H1 (cell line): ENCODE data around the gene SLC41A1. TPM values are rescaled to one million over a fixed set of nuclear protein-coding genes. Genes with fewer than 3 reads are reported as not detected.

ENCODE experiments used
- GTF2F1 ChIP-seq: IDR thresholded peaks from 2 replicates; pipeline ENCODE4 v1.6.1; 2012; ENCODE audit warnings: low read depth, low read length, improper control_type of control experiment, borderline replicate concordance
- JUN ChIP-seq: IDR thresholded peaks from 2 replicates; pipeline ENCODE4 v1.6.1; 2011; ENCODE audit warnings: low read depth, mild to moderate bottlenecking, improper control_type of control experiment, low read length
- POLR2A ChIP-seq, 2 experiments: IDR thresholded peaks; 1 replicate in 1 of 2; 2 replicates in 1 of 2; pipeline ENCODE4 v1.6.1; 2011; ENCODE audit warnings: low read depth in 2 of 2, low read length in 2 of 2, mild to moderate bottlenecking in 2 of 2; ENCODE audit errors: control extremely low read depth in 1 of 2
- SIN3A ChIP-seq, 2 experiments: IDR thresholded peaks in 1 of 2; conservative IDR thresholded peaks in 1 of 2; 2 replicates each; pipeline ENCODE4 v1.6.1; 2011 to 2012; ENCODE audit warnings: low read length in 2 of 2, improper control_type of control experiment in 1 of 2, low read depth in 1 of 2, mild to moderate bottlenecking in 1 of 2
- SP2 ChIP-seq: IDR thresholded peaks from 2 replicates; pipeline ENCODE4 v1.6.1; 2012; ENCODE audit warnings: mild to moderate bottlenecking, low read length, inconsistent platforms
- SP4 ChIP-seq: IDR thresholded peaks from 2 replicates; pipeline ENCODE4 v1.6.1; 2012; ENCODE audit warnings: low read length, inconsistent platforms
- TAF7 ChIP-seq: optimal IDR thresholded peaks from 2 replicates; pipeline ENCODE3; 2011; ENCODE audit warnings: low read depth, mild to moderate bottlenecking, inconsistent platforms, low read length, moderate library complexity, borderline replicate concordance
- TCF12 ChIP-seq: IDR thresholded peaks from 2 replicates; pipeline ENCODE4 v1.6.1; 2011; ENCODE audit warnings: low read depth, mild to moderate bottlenecking, low read length
- YY1 ChIP-seq: IDR thresholded peaks from 2 replicates; pipeline ENCODE4 v1.6.1; 2011; ENCODE audit warnings: low read depth, mild to moderate bottlenecking, low read length
- polyA plus RNA-seq, 7 experiments: library from polyadenylated mRNA; depleted of rRNA in 3 of 7; stranded (reverse) in 5 of 7; unstranded in 2 of 7; fragments of >200 nt in 5 of 7; fragments of 200-250 nt in 2 of 7; gene quantifications; 1 replicate in 5 of 7; 2 replicates in 1 of 7; 4 replicates in 1 of 7; pipeline versions ENCODE4 v1.2.1 to v1.2.3, GENCODE V29; 2011 to 2013; ENCODE audit warnings: missing spikeins in 2 of 7, mixed read lengths in 2 of 7
- total RNA-seq: library from RNA; stranded (reverse); fragmentation: NEBNext Ultra II Directional; extraction: Animal tissue kit (Norgen Biotek cat#: 25700); gene quantifications from 2 replicates; pipeline ENCODE4 v1.2.1, GENCODE V29; 2021
- TF ChIP-seq, protein P1 (sequence below): IDR thresholded peaks from 2 replicates; pipeline ENCODE4 v1.6.1; 2011; ENCODE audit warnings: low read depth, mild to moderate bottlenecking, low read length; ENCODE audit not compliant: insufficient read depth

Gene SLC41A1
- total and polyA plus RNA-seq, 2 of the 8 experiments (the other 6 are each of a cell fraction or from before 2014, with no cell fraction given): 41.2 to 42.3 TPM

DNA sequence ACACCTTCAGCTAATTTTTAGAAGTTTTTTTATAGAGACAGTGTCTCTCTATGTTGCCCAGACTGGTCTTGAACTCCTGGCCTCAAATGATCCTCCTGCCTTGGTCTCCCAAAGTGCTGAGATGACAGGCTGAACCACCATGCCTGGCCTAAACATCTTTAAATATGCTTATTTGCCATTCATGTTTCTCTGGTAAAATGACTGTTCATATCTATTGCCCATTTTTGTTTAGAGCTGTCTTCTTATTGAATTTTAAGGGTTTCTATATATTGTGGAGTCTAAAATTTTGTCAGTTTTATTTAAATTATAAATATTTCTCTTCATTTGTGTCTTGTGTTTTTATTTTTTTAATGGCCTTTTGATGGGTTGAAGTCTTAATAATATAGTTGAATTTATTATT lies 40.0 kb upstream of the SLC41A1 start (continued):
- TF ChIP-seq GTF2F1 (no peak), POLR2A (IDR thresholded peaks at IDR 0.05; ENCODE audit: control extremely low read depth in 1 of 2, low read depth in 2 of 2, low read length in 2 of 2) (no peak), TAF7 (no peak), SP2 (no peak), SP4 (no peak), JUN (no peak), SIN3A (conservative IDR thresholded peaks at IDR 0.05 in 1 of 2, IDR thresholded peaks at IDR 0.05 in 1 of 2; ENCODE audit: low read depth in 1 of 2, low read length in 2 of 2) (no peak), TCF12 (no peak), YY1 (no peak)
- TF ChIP-seq, protein P1, sequence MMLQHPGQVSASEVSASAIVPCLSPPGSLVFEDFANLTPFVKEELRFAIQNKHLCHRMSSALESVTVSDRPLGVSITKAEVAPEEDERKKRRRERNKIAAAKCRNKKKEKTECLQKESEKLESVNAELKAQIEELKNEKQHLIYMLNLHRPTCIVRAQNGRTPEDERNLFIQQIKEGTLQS: no peak
